Measurements from ENCODE around the gene C11orf24.

The C11orf24 gene

DNA sequence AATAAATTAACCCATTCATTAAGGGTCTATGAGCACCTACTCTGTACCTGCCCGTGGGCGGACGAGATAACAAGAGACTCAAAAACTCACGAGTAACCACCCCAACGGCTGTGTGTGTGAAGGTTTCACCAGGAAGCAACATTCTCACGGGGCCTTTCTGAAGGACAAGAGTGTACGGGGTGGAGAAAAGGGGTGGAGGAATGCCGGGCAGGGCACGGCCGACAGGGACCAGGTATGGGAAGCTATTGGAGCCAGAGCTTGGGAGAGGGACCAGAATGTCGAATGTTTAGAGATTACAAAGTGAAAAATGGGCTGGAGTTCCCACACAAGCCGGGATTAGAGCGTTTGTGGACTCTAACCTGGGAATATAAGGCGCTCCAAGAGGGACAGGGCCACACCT is 60.2 kb downstream of the C11orf24 start:
- Histone ChIP-seq H3K27me3 (ENCODE audit: insufficient read depth, poor library complexity, severe bottlenecking) (peaks cover 12% of the 10 kb centered on the region), H3K4me3 (replicated peaks; ENCODE audit: insufficient read depth, low read length) (no peak overlapping the region), H3K27ac (replicated peaks) (no peak overlapping the region)
- TF ChIP-seq POLR2AphosphoS5 (IDR thresholded peaks at IDR 0.05; ENCODE audit: low read depth) = no peak
- TF ChIP-seq SPI1 (IDR thresholded peaks at IDR 0.05; ENCODE audit: borderline replicate concordance, low read depth) = no peak
- TF ChIP-seq, protein P1, sequence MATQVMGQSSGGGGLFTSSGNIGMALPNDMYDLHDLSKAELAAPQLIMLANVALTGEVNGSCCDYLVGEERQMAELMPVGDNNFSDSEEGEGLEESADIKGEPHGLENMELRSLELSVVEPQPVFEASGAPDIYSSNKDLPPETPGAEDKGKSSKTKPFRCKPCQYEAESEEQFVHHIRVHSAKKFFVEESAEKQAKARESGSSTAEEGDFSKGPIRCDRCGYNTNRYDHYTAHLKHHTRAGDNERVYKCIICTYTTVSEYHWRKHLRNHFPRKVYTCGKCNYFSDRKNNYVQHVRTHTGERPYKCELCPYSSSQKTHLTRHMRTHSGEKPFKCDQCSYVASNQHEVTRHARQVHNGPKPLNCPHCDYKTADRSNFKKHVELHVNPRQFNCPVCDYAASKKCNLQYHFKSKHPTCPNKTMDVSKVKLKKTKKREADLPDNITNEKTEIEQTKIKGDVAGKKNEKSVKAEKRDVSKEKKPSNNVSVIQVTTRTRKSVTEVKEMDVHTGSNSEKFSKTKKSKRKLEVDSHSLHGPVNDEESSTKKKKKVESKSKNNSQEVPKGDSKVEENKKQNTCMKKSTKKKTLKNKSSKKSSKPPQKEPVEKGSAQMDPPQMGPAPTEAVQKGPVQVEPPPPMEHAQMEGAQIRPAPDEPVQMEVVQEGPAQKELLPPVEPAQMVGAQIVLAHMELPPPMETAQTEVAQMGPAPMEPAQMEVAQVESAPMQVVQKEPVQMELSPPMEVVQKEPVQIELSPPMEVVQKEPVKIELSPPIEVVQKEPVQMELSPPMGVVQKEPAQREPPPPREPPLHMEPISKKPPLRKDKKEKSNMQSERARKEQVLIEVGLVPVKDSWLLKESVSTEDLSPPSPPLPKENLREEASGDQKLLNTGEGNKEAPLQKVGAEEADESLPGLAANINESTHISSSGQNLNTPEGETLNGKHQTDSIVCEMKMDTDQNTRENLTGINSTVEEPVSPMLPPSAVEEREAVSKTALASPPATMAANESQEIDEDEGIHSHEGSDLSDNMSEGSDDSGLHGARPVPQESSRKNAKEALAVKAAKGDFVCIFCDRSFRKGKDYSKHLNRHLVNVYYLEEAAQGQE (IDR thresholded peaks at IDR 0.05; ENCODE audit: insufficient replicate concordance, low read depth) = no peak
- TF ChIP-seq, protein P2, sequence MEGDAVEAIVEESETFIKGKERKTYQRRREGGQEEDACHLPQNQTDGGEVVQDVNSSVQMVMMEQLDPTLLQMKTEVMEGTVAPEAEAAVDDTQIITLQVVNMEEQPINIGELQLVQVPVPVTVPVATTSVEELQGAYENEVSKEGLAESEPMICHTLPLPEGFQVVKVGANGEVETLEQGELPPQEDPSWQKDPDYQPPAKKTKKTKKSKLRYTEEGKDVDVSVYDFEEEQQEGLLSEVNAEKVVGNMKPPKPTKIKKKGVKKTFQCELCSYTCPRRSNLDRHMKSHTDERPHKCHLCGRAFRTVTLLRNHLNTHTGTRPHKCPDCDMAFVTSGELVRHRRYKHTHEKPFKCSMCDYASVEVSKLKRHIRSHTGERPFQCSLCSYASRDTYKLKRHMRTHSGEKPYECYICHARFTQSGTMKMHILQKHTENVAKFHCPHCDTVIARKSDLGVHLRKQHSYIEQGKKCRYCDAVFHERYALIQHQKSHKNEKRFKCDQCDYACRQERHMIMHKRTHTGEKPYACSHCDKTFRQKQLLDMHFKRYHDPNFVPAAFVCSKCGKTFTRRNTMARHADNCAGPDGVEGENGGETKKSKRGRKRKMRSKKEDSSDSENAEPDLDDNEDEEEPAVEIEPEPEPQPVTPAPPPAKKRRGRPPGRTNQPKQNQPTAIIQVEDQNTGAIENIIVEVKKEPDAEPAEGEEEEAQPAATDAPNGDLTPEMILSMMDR (IDR thresholded peaks at IDR 0.05; ENCODE audit: insufficient read depth, low read length) = no peak
- TF ChIP-seq GABPA (IDR thresholded peaks at IDR 0.05; ENCODE audit: low read depth) = no peak
- DNase-seq (ENCODE audit: low read depth in 1 of 2, low spot score in 1 of 2) = no peak

Measured in HL-60 (cell line).